NK-92 treated with Interleukin-12 subunit alpha and Interleukin-12 subunit beta, amount 100 ng/mL, for 24 hours (cell line): ENCODE measurements around the gene COMP.

Experiments
- DNase-seq: peaks from one replicate; lab custom pipeline; 2025; lab: John Stamatoyannopoulos, UW

The COMP gene

GRCh38 chr19:18768997-18769891 lies 21.9 kb downstream of the COMP start:
- no peak for DNase-seq

GRCh38 chr19:18768046-18768771 lies 22.9 kb downstream of the COMP start:
- no peak for DNase-seq

DNA sequence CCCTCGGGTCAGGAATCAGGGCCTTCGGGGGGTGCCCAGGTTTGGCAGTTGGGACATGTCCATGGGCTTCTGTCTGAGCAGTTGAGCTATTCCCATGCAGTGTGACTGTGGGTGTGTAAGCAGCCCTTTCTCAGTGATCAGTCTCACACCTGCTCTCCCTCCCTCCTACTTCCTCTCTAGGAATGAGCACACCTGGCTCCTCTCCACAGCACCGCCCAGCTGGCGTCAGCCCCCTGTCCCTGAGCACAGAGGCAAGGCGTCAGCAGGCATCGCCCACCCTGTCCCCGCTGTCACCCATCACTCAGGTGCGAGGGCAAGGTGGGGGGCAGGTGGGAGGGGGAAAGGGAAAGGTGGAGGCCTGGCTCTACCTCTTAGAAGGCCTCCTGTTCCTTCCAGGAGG lies 25.9 kb downstream of the COMP start:
- no peak for DNase-seq

DNA sequence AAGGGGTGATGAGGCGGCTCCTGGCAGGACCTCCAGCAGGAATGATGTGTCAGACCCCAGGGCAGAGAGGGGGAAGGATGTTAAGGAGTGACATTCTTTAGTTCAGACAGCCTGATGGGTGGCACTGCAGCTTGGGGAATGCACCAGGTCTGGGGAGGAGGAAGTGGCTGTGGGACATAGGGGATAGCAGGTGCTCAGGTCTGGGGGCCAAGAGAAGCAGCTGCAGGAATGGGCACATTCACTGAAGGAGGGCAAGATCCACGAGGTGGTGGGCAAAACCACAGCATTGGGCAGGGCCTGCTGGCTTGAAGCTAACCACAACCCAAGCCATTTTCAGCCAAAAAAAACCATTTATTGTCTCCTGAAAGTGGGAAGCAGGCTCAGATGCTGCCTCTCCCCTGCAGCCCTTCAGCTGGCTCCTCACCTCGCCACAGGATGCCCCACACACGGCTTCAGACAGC lies 26.5 kb downstream of the COMP start:
- DNase-seq = no peak

DNA sequence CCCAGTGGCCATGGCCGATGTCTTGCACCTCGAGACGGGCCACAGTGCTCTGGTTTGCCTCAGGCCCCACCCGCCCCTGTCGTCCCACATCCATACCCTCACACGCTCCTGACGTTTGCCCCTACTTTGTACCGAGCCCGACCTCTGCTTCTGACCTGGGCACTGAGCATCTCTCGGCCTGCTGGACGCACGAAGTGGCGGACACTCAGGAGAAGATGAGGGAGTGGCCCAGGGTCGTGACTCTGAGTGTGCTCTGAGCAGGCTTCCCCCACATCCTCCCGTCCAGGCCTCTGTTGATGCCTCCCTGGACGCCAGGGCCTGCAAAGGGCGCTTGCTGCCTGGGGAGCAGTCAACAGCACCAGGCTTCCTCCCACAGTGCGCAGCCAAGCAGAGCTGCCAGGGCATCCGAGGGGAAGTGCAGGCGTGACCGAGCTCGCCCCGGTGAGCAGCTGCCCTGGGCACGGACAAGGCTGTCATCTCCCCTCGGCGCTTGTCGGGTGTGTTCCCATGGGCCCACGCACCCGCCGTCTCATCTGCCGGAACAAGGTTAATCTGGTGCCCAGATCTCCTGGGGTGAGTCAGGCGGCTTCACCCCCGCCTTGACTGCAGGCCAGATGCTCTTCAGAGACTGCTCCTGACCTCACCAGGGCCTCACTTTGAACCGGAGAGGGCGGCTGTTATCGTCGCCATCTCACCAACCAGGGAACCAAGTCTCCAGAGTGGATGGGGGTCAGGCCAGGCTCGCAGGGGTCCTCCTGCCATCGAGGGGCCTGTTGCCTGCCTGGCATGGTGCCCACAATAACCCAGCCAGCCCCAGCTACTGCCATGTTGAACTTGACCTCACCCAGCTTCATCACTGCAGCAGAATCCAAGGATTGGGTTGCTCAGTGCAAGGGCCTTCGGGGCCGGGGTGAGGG lies 27.2 kb downstream of the COMP start:
- no peak for DNase-seq

DNA sequence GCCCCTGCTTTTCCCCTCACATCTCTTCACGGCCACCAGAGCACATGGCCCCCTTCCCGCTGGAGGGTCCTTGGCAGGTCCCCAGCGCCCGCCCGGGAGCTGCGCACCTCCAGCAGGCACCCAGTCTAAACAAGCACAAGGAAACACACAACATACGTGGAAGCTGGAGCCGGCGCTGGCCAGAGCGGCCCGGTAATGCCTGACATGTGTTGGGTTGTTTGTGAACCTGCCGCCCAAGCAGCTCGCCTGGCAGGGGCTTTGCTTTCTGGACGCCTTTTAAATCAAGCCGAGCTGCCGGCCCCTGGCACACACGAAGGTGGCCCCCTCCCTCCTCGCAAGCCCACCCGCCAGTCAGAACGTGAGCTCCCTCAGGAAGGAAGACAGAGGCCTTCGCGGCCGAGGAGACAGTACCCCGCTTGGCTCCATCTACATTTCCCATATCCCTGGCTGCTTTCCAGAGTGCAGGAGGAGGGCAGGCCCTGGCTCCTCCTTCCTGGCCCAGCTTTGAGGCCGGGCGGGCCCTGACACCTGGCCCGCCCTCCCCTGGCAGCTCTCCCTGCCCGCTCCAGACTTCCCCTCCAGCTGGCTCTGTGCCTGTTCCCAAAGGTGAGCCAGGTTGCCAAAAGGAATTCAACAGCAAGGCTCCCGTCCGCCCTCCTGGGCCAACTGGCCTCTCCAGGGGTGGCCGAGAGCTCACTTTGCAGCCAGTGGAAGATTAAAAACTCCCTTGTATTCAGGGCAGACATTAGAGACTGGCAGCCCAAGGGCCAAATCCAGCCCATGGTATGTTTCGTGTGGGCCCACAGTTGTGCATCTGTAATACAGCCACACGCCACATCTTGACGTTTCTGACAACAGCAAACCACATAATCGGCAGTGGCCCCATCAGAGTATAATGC lies 28.7 kb downstream of the COMP start:
- no peak for DNase-seq

GRCh38 chr19:18761531-18762110 lies 29.5 kb downstream of the COMP start:
- DNase-seq = no peak

- DNase-seq = no peak
Observed at GRCh38 chr19:18760440-18761383, 30.4 kb downstream of the COMP start.

GRCh38 chr19:18759995-18760426 lies 31.1 kb downstream of the COMP start:
- no peak for DNase-seq

DNA sequence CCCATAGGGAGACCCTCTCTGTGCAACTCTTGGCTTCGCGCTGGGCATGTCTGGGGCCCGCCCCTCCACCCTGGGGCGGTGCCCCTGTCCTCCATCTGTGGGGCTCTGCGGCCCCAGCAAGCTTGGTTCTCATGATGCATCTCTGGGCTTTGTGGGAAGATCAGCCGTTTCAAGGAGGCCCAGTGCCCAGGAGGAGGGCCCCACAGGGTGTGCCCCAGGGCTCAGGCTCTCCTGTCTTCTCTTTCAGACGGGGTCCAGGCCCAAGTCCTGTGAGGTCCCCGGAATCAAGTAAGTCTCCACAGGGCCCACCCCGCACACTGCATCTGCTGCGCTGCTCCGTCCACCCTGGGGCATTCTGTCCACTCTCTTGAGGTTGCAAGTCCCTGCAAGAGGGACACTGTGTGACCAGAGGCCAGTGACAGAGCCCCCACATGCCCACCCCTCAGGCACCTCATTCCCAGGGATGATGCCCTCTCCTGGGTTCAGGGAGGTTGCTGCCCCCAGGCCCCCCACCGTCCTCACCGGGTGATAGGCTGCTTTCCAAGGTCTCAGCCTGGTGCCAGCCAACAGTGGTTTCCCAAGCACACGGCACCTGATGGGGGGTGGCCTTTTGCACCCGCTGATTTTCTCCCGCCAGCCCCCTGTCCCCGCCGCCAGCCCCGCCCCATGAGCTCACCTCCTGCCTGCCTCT lies 31.7 kb downstream of the COMP start:
- no peak for DNase-seq

DNA sequence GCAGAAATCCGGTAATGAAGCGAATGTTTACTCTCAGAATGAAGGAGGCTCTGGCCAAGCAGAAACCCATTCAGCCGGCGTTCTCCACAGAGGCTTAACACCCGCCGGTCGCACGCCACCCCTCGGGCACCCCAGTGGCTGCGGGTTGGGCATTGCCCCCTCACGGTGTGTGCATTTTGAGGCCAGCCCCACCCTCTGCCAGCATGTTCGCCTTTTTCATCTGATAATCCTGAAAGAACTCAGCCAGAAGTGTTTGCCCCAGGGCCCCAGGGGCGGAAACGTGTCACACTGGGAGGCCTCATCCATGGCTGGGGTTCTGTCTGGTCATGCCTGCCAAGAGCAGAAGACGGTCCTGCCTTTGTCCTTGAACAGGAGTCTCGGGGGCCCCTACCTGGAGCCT lies 34.2 kb downstream of the COMP start:
- DNase-seq = no peak

- no peak for DNase-seq
Observed at GRCh38 chr19:18754501-18754900, 36.6 kb downstream of the COMP start.

GRCh38 chr19:18751571-18751970 lies 39.5 kb downstream of the COMP start:
- no peak for DNase-seq

- DNase-seq = no peak
Observed at GRCh38 chr19:18750295-18750970, 40.7 kb downstream of the COMP start.

DNA sequence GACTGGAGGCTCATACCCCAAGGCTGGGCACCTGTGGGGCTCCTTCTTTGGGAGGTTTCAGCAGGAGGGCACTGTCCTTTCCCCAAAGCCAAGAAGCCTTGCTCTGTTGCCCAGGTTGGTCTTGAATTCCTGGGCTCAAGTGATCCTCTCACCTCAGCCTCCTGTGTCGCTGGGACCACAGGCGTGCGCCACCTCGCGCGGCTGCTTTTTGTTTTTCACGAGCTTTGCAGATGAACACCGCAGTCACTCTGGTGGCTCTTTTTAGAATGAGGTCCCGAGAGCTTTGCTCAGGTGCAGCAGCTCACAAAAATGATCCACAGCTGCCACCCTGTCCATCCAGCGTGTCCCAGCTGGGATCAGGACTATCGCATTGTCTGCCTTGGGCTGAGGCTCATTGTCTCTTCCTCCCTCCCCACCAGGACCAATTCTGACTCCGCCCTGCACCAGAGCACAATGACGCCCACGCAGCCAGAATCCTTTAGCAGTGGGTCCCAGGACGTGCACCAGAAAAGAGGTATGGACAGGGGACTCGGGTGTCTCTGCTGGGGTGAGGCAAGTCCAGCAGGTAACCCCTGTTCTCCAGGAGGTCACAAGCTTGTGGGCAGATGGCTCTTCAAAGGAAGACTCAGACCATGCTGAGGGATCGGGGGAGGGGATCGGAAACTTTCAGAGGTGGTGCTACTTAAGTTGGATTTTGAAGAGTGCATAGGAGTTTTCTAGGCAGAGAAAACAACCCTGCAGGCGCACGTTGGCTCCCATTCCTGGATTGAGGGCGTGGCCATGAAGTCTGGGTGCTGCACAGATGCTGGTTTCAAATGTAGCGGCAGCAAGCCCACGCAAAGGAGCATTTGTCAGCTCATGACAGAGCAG lies 41.5 kb downstream of the COMP start:
- no peak for DNase-seq

DNA sequence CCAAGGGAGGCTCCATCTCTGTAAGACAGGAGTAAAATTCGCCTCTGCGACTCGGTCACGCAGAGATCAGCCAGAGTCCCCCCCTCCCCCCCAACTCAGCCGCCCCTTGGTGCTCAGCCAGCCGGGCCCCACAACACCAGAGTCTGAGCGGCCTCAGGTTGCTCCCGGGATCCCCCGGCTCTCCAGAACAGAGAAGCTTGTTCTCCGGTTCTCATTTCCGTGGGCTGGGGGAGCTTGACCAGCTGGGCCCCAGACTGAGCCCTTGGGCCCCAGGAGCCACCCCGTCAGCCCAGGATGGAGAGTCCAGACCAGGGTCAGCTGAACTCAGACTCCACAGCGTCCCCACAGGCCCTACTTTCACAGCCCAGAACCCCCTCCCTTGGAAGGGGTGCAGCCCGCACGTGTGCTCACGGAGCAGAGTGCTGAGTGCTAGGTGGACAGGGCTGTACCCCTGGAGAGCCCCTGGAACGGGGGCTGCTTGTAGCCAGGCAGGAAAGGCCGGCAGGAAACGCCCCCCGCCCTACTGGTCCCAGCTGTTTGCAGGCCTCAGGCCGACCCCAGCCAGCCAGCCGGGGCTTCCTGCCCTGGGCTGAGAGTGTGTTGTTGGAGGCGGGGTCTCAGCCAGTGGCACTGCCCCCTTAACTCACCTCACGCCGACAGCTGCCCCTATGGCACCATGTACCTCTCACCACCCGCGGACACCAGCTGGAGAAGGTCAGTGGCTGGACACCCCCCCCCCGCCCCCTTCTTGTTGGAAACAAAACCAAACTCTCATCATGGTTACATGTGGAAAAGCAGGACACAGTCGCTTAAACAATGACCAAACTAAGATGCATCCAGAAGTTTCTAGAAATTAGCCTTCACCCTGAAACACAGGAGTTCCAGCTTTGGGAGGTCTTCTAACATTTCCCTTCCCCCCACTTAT lies 44.4 kb downstream of the COMP start:
- DNase-seq = no peak
